HG02852 (cell line): Measurements from ENCODE around the gene ACTN1.

Source experiments
- ATAC-seq: cut with Tn5 transposase; IDR thresholded peaks from one replicate; pipeline ENCODE4 v1.9.1; 2021; ENCODE audit warnings: mild to moderate bottlenecking, moderate library complexity; ENCODE audit not compliant: unreplicated experiment

Gene ACTN1

DNA sequence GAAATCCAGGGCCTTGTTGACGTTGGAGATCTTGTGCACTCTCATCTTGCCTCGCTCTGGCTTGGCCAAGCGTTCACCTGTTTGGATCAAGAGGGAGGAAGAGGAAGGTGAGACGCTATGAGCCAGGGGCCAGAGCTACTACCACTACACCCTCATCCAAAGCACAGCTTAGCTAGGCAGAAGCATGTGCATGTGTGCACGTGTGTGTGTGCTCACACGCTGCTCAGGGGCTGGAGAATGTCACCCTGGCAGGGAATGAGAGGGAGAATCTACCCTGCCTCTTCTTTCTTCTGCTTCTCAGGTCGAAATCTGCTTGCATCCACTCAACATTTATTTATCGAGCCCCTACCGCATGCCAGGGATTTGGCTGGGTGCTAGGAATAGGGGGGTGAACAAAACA lies 58.1 kb downstream of the ACTN1 start:
- no peak for ATAC-seq

DNA sequence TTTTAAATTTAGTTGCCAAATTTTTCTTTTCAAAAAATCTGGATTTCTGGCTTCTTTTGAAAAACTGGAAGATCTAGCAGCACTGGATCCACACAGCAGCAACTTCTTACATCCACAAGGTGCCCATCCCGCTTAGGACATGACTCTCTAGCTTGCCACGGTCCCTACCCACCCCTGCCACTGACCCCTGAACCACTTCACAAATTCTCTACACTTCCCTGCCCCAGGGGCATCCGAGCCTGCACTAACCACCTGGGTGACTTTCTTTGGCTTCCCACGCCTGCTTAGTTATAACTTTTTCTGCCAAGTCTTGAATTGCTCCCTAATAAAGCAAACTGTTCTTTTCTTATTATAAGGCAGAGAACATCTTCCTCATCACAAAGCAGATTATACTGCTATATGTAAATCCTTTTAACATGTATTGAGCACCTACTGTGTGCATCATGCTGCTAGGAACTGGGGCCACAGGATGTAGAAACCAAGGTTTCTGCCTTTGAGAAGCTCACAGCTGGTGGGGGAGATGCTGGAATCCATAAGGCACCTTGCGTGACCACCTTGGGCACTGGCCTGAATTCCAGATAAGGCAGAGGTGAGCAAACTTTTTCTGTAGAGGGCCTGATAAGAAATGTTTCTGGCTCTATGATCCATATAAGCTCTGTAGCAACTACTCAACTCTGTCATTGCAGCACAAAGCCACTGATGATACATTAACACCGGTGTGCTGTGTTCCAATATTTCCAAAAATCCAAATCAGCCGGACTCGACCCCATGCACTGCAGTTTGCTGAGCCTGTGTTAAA lies 59.8 kb downstream of the ACTN1 start:
- no peak for ATAC-seq

DNA sequence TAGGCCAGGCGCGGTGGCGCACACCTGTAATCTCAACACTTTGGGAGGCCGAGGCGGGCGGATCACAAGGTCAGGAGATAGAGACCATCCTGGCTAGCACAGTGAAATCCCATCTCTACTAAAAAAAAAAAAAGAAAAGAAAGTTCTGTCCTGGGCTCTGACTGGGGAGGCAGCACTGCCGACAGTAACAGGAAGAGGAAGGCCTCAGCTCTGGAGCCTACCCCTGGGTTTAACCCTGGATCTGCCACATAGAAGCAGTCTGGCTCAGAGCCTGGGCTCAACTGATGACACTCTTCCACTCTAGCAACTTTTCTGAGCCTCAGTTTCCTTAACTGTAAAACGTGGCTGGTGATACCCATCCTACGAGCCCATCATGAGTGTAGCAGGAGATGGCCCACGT lies 60.5 kb downstream of the ACTN1 start:
- no peak for ATAC-seq

DNA sequence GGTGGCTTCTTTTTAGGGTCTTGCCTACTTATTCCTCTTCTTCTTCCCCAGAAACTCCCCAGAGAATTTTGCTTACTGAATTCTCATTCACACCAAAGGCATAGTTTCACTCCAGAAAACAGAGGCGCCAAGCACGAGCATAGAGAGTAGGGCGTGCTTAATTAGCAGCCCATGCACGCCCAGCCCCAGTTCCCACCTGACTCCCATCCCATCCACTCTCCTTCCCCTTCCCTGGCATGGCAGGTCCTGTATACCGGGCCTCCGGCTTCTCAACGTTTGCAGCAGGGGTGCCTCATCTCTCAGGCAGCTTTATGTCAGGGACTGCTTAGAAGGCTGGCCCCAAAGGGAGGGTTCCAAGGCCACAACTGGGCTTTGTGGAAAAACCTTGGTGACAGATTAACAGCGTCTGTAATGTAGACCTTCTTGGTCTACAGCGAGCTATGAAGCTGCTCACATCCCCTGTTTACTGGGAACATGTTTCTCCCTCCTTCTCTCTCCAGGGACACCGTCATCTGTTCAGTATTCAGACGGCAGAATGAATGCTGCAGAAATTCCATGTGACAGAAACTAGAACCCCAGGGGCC lies 62.7 kb downstream of the ACTN1 start:
- ATAC-seq: no peak

DNA sequence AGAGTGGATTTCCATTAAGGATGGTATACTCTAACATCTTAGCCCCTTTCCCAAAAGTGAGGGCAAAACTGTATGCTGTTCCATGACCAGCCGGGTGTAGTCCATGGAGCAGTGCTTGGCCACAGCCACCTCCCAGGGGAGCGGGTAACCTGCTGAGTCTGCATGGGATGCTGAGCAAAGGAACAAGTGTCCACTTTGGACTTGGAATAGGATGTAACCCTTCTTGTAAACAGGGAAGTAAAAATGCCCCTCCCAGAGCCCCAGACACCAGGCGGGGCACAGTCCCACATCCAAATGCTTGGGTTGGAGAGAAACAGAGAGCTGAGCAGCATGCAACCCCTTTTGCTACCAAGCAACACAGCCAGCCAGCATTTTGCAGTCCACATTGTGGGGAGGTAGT lies 65.6 kb downstream of the ACTN1 start:
- ATAC-seq: no peak

DNA sequence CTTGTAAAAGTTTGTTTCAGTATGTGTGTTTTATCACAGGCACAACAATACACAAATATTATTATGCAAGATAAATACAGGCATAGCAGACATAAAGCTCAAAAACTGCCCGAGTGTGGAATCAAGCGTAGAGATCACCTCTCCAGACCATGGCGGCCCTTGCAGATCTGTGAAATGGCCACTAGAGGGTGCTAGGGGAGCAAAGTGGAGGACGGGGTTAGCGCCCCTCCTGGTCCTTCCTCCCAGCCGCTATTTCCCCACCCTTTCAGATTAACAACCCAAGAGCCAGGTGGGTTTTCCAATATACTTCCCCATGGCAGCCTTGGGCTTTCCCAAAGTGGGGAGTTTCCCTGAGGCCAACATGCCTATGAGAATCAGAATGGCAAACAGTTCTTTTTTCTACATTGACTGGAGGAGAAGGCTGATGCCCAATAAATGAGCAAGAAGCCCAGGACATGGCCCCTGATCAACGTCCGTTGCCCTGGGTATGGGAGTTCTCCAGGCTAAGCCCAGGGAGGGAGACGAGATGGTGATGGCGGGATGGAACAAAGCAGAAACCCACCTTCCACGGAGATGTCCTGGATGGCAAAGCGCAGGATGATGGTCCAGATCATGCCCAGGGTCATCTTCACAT lies 67.4 kb downstream of the ACTN1 start:
- peak; percentile 66 for ATAC-seq

DNA sequence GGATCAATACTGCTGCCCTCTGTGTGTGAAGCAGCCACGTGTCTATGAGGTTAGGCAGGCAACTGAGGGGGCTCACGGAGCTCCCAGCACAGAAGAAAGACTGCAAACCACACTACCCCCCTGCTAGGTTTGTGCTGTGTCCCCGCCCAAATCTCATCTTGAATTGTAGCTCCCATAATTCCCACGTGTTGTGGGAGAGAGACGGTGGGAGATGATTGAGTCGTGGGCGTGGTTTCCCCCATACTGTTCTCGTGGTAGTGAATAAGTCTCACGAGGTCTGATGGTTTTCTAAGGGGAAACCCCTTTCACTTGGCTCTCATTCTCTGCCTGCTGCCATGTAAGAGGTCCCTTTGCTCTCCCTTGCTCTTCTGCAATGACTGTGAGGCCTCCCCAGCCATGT lies 68.6 kb downstream of the ACTN1 start:
- no peak for ATAC-seq

DNA sequence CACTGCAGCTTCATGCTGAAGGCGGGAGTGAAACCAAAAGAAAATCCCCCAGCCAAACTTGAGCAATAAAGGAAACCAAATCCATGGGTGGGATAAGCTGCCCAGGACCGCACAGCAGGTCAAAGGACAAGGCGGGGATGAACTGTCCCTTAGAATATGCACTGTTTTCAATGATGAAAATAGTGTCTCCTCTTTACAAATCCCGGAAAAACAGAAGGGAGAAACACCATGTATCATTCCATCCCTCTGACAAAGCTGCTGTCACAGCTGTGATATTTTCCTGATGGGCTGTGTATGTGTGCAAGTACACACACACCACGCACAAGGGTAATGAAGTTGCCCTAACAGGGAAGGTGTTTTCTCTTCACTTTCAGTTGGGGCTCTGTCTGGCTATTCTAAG lies 70.3 kb downstream of the ACTN1 start:
- no peak for ATAC-seq

DNA sequence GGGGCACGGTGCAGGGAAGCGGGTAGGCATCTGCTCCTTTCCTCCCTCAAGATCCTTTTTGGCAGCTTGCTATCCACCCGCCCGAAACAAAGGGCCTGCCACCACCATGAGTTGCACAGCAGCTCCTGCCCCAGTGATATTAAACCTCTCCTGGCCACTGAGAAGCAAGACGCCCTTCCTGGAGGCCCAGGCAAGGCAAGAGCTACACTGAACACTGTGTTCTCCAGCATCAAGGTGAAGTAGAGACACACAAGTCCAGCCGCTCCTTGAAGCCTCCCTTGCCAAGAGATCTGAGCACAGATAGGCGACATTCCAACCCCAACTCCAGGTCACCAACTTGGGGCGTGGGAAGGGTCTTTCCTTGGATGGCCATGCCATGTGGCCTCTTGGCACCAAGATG lies 70.9 kb downstream of the ACTN1 start:
- no peak for ATAC-seq

DNA sequence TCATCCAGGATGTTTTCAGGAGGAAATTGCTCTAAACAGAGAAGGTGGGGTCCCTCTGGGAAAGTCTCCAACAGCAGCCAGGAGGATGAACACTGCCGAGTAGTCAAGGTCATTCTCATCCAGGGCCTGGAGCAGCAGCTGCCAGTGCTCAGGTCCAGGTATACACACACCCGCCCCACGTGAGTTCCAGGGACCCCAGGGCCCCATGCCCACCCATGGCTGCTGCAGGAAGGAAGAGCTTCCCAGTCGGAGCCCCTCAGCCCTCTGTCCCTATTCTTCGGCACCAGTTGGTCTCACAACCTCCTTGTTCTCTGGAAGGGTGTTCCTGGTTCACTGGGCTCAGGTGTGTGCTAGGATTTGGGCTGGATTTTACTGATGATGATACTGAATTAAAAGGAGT lies 72.7 kb downstream of the ACTN1 start:
- no peak for ATAC-seq

DNA sequence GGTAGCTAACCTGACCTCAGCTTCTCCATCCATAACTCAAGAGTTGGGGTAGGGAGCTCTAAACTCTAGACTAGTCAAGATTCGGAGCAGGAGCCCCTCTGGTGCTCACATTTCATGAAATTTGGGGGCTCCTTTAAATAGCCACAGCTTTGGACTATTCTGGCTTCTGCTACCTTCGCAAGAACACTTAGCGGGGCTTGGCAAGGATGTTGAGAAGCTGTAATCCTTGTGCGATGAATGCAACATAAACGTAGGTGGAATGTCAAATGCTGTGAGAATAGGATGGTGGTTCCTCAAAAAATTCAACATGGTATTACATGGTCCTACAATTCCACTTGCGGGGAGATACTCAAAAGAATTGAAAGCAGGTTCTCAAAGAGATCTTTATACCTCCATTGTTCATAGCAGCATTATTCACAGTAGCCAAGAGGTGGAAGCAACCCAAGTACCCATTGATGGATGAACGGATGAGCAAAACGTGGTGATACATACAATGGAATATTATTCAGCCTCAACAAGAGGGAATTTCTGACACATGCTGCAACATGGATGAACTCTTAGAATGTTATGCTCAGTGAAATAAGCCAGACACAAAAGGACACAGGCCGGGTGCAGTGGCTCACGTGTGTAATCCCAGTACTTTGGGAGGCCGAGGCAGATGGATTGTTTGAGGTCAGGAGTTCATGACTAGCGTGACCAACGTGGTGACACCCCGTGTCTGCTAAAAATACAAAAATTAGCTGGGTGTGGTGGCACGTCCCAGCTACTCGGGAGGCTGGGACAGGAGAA lies 73.8 kb downstream of the ACTN1 start:
- ATAC-seq: no peak

DNA sequence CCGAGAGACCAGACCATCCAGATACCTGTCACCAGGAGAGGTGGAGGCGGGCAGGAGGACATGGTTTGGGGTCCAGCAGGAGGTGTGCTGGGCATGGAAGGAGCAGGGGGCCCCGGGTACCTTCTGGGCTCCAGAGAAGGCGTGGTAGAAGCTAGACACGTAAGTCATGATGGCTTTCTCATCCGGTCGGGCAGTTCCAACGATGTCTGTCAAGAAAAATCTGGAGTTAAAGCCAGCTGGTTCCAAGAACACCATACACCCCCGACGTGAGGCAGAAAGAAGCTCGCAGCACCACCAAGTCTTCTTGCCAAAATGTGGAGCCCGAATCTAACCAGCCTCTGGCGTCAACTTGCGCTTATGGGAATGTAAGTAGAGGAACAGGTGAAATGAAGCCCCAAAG lies 76.7 kb downstream of the ACTN1 start:
- no peak for ATAC-seq

DNA sequence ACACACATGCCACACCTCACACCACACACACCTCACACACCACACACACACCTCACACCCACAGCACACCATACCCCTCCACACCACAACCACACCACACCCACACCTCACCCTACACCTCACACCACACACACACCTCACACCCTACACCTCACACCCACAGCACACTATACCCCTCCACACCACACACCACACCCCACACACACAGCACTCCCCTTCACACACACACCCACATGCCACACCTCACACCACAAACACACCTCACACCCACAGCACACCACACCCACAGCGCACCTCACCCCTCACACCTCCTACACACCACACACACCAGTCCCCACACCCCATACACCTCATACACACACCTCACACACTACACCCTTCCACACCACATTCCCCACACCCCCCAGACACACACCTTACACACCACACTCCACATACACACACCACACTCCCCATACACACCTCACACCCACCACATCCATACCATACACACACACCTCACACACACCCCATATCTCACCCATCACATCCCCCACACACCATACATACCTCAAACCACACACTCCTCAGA lies 80.0 kb downstream of the ACTN1 start:
- no peak for ATAC-seq

DNA sequence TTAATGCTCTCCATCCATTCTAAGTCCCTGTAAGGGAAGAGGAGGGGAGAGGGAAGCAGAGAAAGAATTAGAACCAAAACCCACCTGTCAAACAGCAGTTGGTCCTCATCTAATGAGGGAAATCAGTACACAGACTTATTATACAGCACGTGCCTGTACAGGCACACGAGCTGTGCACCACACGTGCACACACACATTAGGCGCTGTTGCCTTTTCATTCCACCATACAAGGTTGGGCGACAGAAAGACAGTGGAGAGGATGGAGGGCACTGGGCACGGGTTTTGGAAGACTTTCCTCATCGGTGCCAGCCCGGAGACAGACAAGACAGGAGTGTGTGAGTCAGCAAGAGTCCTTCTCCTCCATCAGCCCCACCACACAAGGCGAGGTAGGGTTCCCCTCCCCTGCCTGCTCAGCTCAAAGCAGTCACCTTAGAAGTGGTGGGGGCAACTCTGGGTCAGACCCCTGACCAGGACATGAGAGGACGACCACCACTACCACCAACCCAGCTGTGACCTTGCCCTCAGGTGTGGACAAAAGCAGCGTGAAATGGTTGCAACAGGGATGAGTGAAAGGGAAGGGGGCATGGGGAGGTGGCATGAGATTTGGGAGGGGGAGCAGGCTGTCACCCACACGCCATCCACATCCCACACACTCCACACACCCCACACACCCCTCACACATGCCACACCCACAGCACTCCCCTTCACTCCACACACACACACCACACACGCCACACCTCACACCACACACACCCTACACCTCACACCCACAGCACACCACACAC lies 80.7 kb downstream of the ACTN1 start:
- ATAC-seq: no peak

DNA sequence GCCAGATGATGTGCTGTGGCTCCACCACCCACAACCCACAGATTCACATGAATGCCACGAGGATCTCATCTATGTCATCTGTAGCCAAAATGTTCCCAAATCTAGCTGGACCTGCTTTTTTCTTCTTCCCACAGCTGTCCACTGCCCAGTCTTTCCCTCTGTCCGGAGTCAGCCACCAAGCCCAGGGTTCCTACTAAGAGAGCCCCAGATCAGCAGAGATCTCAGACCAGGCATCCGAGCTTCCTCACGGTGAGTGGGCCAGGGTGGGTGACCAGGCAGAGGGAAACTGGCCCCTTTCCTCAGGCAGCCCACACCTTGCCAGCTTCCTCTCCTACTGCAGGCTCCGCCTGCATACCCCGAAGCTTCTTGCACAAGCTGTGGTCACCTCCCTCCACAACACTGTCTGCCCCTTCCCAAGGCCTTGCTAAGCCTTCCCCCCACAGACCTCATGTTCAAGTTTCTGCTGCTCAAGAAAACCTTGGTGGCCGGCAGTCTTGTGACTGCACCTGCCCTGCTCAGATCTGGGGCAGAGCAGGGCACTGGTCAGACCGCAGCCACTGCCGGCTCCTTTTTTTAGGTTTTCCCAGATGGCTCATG lies 81.4 kb downstream of the ACTN1 start:
- ATAC-seq: no peak

DNA sequence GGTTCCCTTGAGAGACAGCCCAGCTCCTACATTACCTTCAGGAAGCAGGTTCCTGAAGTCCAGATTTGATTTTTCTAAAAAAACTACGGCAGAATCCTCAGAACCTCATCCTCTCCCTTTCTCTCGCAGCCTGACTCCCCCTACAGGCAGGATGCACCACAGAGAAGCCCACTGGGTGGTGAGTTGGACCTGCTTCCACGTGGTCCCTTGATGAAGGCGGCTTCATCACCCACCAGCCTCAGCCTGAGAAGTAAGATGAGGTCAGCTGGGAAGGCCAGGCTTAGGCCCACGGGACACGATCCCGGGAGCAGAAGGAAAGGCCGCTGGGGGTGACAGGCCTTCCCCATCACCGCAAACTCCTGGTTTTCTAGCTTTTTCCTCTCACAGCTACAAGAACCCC lies 83.0 kb downstream of the ACTN1 start:
- no peak for ATAC-seq

DNA sequence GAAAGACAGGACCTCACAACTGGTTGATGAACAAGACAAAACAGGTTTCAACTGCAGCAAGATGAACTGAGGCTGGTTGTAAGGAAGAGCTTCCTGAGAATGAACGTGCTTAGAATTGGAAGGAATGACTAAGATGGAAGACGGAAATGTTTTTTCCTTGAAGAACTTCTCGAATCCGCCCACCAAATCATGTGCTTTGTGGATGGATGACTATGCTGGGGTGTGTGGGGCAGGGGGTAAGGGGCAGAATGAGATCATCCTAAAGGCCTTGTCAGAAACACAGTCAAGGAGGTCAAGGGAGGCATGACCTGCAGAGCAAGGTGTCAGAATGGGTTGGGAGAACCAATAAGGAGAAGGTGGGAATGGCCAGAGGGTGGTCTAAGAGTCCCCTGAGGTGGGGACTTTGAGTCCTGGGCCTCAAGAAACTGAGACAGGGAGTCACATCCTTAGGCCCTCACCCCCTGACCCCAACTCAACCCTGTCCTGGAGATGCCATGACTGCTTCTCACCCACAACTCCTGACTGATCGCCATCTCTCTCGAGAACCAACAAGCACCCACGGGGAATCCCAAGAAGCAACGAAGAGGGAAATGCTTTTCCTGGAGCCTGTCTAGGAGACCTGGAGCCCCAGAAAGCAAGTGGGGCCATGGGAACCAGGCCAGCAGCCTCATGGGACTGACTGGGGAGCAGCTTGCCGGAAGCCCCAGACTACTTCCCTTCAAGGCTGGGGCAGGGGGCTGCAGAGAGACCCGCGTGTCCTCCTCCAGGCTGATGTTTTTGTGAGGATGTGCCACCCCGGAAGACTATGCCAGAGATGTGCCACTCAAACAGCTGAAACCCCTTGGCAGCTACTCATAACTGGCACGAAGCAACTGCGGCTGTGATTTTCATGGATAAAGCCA lies 84.0 kb downstream of the ACTN1 start:
- ATAC-seq: no peak

DNA sequence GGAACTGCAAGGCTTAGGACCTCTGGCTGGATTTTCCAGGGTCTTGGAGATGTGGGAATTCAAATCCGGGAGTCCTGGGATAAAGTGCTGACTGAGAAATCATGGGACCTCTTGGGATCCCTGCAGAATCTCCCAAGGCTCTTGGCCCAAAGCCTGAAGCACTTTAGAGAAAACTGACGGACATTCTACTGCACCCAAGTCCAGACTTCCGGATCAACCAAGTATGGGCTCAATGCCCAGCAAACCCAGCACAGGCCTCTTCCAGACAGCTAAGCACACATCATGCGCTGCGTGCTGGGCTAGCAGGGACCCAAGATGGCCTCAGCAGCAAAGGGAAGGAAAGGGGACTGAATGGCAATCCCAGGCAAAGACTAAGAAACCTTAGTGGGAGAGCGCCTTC lies 85.0 kb downstream of the ACTN1 start:
- ATAC-seq: no peak

DNA sequence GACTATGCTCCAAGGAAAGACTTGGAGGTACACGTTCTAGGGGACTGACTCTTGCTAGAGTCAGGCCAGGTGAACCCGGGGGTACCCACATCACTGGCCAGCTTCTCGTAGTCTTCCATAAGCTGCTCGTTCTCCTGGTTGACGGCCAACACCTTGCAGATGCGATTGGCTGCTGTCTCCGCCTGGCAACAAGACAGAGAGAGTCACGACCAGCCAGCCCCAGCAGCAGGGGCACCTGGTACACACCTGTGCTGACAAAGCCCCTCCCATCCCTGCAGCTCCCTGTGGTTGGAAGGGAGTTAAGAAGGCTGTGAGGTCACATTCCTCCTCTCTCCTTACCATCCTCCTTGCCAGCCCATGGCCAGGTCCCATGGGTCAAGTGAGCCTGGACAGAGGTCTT lies 85.5 kb downstream of the ACTN1 start:
- ATAC-seq: no peak
